T-helper 2 cell (primary cell): ENCODE measurements around the gene APCDD1.
"Not testable (repeated sequence)": the region's sequence is repeated elsewhere in the genome, so short reads cannot be mapped to it uniquely, and the experiment has no call there.

Source experiments
- DNase-seq, 5 experiments: peaks; one replicate each; pipeline versions ENCODE4 v3.0.0 to v3.0.0-alpha.2; 2012 to 2022

The APCDD1 gene

GRCh38 chr18:10497206-10497749 is 42.8 kb downstream of the APCDD1 start:
- no peak for DNase-seq

DNA sequence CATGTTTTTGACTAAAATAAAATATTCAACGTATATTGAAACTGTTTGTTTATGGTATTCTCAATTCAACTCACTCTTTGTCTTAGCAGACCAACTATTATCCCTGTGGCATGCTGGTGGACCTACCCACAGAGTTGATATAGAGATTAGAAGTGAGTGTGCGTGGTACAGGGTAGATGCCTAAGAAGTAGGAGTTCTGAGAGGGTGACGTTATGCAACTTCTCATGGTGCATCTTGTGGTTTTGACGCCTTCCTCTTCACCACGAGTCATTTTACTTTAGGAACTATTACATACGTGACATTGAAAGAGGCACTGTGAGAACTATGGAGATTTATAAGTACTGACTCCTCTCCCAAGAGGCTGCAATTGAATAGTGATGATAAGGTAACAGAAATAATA is 44.8 kb downstream of the APCDD1 start:
- peak in 2 of 5 experiments; percentile 2 to 44 for DNase-seq

DNA sequence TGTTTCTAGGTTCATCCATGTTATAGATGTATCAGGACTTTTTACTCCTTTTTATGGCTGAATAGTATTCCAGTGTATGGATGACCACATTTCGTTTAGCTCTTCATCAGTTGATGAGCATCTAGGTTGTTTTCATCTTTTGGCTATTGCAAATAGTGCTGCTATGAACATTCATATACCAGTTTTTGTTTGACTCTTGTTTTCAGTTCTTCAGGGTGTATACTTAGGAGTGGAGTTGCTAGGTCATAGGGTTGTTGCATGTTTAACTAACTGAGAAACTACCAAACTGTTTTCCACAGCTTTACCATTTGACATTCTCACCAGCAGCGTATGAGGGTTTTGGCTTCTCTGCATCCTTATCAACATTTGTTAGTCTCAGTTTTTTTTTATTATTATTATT is 45.6 kb downstream of the APCDD1 start:
- DNase-seq: no peak

DNA sequence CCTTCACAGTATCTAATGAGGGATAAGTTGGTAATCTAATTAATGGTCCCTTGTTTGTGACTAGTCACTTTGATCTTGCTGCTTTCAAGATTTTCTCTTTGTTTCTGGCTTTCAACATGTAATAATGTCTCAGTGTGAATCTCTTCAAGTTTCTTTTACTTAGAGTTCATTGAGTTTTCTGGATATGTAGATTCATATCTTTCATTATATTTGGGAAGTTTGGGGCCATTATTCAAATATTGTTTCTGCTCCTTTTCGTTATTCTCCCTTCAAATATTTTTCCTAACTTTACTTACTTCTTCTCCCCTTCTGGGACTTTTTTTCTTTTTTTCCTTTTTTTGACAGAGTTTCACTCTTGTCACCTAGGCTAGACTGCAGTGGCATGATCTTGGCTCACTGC is 50.3 kb downstream of the APCDD1 start:
- no peak for DNase-seq

GRCh38 chr18:10505892-10506291 is 51.5 kb downstream of the APCDD1 start:
- DNase-seq: not testable (repeated sequence)

DNA sequence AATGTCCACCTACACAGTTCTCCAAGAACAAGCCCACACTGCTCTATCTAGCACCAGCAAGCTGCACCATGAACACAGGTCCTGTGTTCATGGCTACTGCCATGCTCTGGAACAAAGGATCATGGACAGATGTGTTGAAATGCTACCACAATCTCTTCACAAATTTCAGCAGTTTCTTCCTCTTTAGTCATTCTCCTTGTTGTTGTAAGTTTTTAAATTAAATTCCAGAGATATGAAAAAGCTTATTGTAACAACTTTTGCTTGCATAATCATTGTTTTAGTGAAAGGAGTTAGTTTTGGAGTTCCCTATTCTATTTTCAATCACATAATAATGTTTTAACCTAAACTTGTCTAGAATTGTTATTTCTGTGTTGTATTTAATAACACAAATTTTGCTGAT is 54.2 kb downstream of the APCDD1 start:
- no peak for DNase-seq

GRCh38 chr18:10511236-10511635 is 56.8 kb downstream of the APCDD1 start:
- DNase-seq: no peak

- no peak for DNase-seq
Measured at GRCh38 chr18:10514082-10514481, 59.6 kb downstream of the APCDD1 start.

DNA sequence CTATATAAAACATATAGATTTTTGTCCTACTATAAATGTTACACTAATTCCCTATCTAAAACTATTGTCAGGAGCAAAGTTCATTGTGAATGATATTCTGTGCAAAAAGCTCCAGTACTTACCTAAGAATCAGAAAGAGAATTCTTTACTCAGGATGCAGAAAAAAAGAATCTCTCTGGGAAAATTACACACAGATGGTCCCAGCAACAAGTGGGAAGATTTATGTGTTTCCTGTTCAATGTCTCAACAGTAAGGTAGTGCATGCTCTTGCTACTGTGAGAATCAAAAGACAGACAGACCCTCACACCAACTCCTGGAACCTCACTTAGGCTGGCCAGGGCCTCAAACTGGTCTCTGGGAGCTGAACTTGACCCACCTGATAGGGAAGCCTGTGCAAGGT is 60.2 kb downstream of the APCDD1 start:
- DNase-seq: no peak

DNA sequence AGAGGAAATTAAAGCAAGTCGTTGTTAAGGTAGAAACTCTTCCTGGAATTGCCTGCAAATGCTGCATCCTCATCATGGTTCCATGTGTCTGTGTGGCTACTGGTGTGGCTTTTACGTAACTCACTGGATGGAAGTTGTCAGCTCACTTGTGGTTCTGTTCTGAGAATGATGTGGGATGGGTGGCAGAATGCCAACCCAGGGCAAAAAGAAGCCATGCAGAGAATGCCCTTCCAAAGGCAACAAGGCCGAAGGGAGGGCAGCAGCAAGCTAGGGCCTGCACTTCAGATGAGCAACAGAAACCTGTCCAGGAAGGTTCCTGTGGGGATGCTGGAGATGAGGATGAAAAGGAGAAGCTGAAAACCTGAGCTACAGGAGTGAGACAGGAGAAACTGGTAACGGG is 61.0 kb downstream of the APCDD1 start:
- no peak for DNase-seq

GRCh38 chr18:10516078-10516477 is 61.6 kb downstream of the APCDD1 start:
- no peak for DNase-seq

DNA sequence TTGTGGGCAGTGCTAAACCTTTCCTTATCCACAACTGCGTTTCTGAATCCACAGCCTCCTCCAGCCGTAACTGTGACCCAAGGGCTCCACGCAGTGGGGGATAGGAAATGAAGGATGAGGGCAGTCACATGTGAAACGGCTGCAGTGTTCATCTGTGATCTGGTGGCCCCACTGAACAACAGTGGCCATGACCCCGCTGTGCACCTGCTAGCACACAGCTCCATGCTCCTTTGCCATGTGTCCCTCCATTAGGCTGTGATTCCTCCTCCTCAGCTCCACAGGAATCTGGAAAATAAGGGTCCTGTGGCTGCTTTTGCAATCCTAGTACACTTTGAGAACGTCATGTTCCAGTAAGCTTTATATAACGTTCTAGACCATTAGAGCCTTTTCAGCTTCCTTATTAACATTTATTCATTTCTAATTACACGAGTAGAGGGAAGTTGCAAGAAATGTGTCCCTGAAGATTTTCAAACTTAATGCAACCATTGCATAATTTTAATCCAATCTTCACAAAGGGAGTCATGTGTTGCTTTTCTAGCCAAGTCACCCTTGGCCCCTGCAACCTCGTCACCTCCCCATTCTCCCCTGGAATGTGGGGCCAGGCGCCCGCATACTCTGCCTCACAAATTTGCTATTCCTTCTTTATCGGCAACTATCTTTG is 64.3 kb downstream of the APCDD1 start:
- no peak for DNase-seq

DNA sequence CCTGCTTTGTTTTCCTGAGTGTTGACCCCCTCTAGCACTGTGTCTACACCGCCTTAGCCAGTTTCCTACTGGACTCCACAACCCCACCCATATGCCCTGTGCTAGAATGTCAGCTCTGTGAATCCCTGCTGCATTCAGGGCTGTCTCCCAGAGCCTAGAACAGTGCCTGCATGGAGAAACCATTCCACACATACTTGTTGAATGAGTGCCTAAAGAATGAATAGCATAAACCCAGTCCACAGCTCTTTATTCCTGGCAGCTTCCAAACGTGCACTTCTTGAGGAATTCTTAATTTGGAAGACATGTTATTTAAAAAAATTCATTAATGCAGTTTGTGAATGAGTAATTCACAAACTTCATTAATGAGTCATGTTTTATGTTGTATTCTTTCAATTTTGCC is 64.9 kb downstream of the APCDD1 start:
- no peak for DNase-seq

GRCh38 chr18:10519999-10520935 is 65.8 kb downstream of the APCDD1 start:
- peak in 2 of 5 experiments; percentile 27 to 70 for DNase-seq

- DNase-seq: no peak
Measured at GRCh38 chr18:10521566-10521965, 67.1 kb downstream of the APCDD1 start.

DNA sequence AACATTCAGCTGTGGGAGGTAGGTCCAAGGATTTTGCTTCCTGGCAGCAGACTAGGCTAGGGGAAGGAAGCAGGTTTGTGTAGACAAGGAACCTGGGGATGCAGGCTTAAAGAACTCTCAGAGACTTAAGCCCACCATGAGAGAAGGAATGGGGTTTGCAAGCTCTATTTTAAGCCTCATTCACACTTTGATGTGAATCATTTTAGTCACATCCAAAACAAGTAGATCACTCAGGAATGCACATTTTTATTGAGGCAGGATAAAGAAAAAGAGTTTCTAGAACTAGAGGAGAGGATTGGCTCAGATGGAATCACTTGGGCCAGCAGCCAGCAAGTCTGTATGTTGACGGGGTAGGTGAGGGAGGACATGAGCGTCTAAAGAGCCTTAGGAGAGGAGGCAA is 68.1 kb downstream of the APCDD1 start:
- DNase-seq: no peak

DNA sequence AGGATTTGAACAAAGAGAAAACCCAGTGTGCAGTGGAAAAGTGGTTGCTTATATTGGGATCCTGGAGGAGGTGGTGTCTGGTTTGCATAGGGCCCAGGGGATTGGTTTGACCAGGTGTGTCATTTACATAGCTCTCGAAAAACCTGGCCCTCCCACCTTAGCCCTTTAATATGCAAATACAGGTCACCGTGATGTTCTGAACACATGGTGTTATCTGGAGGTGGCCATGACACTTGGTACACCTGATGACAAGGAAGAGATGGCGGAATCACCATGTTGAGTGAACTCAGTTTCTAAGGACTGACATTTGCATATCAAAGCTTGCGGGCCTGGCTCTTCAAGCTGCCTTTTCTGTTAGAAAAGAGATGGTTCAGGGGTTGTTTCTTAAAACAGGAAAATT is 69.1 kb downstream of the APCDD1 start:
- DNase-seq: no peak

DNA sequence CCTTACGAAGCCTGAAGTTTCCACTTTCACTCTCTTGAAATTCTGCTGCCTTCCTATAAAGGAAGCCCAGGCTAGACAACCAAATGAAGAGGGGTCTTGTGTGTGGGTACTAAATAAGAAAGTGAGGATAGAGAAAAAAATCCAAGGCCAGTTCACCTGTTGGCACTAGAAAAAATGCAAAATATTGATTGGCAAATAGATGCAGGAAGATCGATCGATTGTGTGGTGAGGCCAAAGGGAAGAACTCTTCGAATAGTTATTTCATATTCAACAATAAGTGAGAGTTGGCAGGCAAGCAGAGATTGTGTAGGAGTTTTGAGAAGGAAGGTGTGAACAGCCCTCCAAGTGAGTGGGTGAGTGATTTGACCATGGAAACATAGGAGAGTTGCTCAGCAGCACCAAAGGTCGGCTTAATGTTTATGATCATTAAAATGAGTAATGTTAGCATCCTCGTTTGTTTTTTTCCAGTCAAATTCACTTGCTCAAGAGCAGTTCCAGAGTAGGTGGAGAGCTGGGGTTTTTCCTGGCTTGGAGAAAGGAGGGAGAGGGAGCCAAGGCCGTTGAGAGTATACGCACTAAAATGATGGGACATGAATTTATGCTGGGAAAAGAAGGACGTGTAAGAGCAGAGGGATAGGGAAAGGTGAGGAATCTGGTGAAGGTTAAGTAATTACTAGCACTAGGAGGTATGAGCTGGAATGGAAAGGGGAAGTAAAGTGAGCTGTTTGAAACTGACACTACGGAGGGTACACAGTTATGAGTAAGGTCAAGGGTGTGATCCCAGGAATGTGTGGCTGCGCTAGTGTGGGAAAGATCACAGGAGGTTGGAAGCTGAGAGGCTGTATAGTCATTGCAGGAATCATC is 70.3 kb downstream of the APCDD1 start:
- no peak for DNase-seq

DNA sequence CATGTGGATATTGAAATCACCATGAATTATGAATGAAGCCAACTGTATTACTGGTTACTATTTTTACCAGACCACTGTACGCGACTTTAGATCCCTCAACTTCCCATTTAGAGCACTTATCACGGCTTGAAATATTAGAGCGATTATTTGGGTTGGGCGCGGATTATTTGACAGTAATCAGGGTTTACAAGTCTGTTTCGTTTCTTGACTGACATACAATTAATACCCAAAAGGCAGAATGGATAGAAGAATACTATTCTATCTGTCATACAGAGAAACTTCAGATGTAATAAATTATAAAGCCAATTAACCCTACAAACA is 70.9 kb downstream of the APCDD1 start:
- DNase-seq: no peak

DNA sequence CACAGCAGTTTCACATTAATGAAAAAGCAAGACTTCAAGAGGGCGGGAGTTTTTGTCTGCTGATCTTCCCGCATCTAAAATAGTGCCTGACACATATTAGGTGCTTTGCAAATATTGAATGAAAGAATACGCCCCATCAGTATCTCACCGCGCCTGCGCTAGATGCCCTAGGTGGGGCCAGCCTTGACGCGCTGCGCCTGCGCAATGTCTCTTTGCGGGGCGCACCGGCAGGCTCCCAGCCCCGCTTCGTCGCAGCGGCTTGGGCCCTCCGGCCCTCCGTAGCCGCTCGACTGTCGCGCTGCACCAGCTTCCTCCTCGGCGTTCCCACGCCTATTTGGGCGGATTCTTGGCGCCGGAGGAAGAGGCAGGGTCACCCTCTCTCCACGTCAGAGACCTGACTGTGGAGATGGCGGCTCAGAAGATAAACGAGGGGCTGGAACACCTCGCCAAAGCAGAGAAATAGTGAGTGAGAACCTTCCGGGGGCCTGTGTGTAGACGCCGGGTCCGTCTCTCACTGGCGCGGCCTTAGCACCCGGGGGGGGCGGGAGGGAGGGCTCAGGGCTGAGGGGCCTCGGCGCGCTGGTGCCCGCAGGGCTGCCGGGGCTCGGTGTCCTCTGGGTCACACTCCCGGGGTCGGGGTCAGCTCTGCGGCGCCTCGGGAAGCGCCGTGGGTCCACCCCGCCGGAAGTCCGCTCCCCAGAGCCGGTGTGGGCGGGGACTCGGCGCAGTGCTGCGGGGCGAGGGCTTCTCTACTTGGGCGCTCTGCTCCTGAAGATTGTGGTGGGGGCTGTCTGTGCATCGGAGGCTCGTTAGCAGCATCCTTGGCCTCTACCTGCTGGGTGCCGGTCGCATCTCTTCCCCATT is 71.5 kb downstream of the APCDD1 start, which contains the start of gene NAPG:
NAPG (plus strand) TSS at position 331 of the 864 bp plus-strand sequence; CDS start at position 407, 76 bp downstream.
- peak; percentile 80 to 97 (median 86) for DNase-seq

GRCh38 chr18:10526561-10526949 is 72.1 kb downstream of the APCDD1 start:
- DNase-seq: no peak

GRCh38 chr18:10528439-10528838 is 74.0 kb downstream of the APCDD1 start:
- no peak for DNase-seq
